GM23248 (cell line): Measurements from ENCODE around the gene SMYD3. TPM values are rescaled to one million over a fixed set of nuclear protein-coding genes. Genes with fewer than 3 reads are reported as not detected.
"Not testable (repeated sequence)": the region's sequence is repeated elsewhere in the genome, so short reads cannot be mapped to it uniquely, and the experiment has no call there.

Experiments
- DNase-seq: peaks from one replicate; pipeline ENCODE4 v3.0.0-alpha.2; 2015
- H2AFZ ChIP-seq: fragments of 200-600 bp; sonication (generic); 2 replicates; pipeline ENCODE4 v1.6.1; 2016; ENCODE audit warnings: antibody characterized with exemption
- H3F3A ChIP-seq: fragments of 200-600 bp; sonication (generic); 2 replicates; pipeline ENCODE4 v1.6.1; 2016; ENCODE audit warnings: mild to moderate bottlenecking, antibody characterized with exemption, mixed run types; ENCODE audit not compliant: insufficient read depth
- H3K27ac ChIP-seq: fragments of 200-600 bp; sonication (generic); 2 replicates; pipeline ENCODE4 v1.5.1; 2016; ENCODE audit warnings: mild to moderate bottlenecking
- H3K27me3 ChIP-seq: fragments of 200-600 bp; sonication (generic); replicated peaks from 2 replicates; pipeline ENCODE4 v1.6.1; 2016; ENCODE audit warnings: mild to moderate bottlenecking; ENCODE audit not compliant: insufficient read depth
- H3K36me3 ChIP-seq: fragments of 200-600 bp; sonication (generic); 2 replicates; pipeline ENCODE4 v1.6.1; 2016; ENCODE audit warnings: low read depth, mild to moderate bottlenecking
- H3K4me1 ChIP-seq: fragments of 200-600 bp; sonication (generic); 2 replicates; pipeline ENCODE4 v1.6.1; 2016; ENCODE audit warnings: mild to moderate bottlenecking; ENCODE audit not compliant: insufficient read depth
- H3K4me2 ChIP-seq: fragments of 200-600 bp; sonication (generic); one replicate; pipeline ENCODE4 v1.6.1; 2016; ENCODE audit warnings: mild to moderate bottlenecking; ENCODE audit not compliant: unreplicated experiment
- H3K4me3 ChIP-seq: fragments of 200-600 bp; sonication (generic); 2 replicates; pipeline ENCODE4 v1.5.1; 2016; ENCODE audit warnings: mild to moderate bottlenecking
- H3K79me2 ChIP-seq: fragments of 200-600 bp; sonication (generic); 2 replicates; pipeline ENCODE4 v1.6.1; 2016; ENCODE audit warnings: mild to moderate bottlenecking; ENCODE audit not compliant: insufficient read depth
- H3K9ac ChIP-seq: fragments of 200-600 bp; sonication (generic); 2 replicates; pipeline ENCODE4 v1.6.1; 2016; ENCODE audit warnings: mild to moderate bottlenecking
- H3K9me2 ChIP-seq: fragments of 200-600 bp; sonication (generic); 2 replicates; pipeline ENCODE4 v1.6.1; 2016; ENCODE audit warnings: mixed run types, mild to moderate bottlenecking, moderate library complexity; ENCODE audit not compliant: insufficient read depth
- H3K9me3 ChIP-seq: fragments of 200-600 bp; sonication (generic); one replicate; pipeline ENCODE4 v1.6.1; 2017; ENCODE audit warnings: low read depth
- H4K20me1 ChIP-seq: fragments of 200-600 bp; sonication (generic); 2 replicates; pipeline ENCODE4 v1.6.0; 2016; ENCODE audit not compliant: insufficient read depth
- EZH2 ChIP-seq: fragments of 200-600 bp; sonication (generic); IDR thresholded peaks from 2 replicates; pipeline ENCODE4 v1.6.1; 2018; ENCODE audit warnings: antibody characterized with exemption, mild to moderate bottlenecking; ENCODE audit not compliant: insufficient read depth, poor library complexity, severe bottlenecking
- EZH2phosphoT487 ChIP-seq: fragments of 200-600 bp; sonication (generic); IDR thresholded peaks from 2 replicates; pipeline ENCODE4 v1.6.1; 2018; ENCODE audit warnings: antibody characterized with exemption, moderate library complexity, mild to moderate bottlenecking, low read depth; ENCODE audit not compliant: insufficient read depth
- WGBS, 2 experiments: methylation state at CpG; one replicate each; pipeline ENCODE4 v1.1.6; 2015 to 2017; ENCODE audit warnings: low lambda C conversion rate in 2 of 2, low coverage in 1 of 2; ENCODE audit errors: missing lambda C conversion rate in 2 of 2; 5-methylcytosine and 5-hydroxymethylcytosine counted together
- in situ Hi-C: fragments of 300-500 bp; cut with MboI; formaldehyde crosslinking; loops from 2 replicates; pipeline ENCODE4 v1.15.0; 2020
- polyA plus RNA-seq: library from polyadenylated mRNA; unstranded; fragments of >200 nt; fragmentation: Nextera tagmentation; extraction: Ambion mirVana; gene quantifications from 2 replicates; pipeline ENCODE4 v1.2.1, GENCODE V29; 2016
- total RNA-seq: library from RNA; depleted of rRNA; stranded (reverse); fragments of >200 nt; shearing (Covaris generic); gene quantifications from 2 replicates; pipeline ENCODE4 v1.2.3, GENCODE V29; 2014

SMYD3 gene
- total and polyA plus RNA-seq, 2 experiments from 2014 or later = 32.1 to 44.8 TPM

GRCh38 chr1:245776694-245777332 lies 730.3 kb downstream of the SMYD3 start:
- Histone ChIP-seq H3K9ac (no peak overlapping the region), H2AFZ (no peak overlapping the region), H3K36me3 (no peaks in the 10 kb centered on the region), H3K4me3 (no peak overlapping the region), H4K20me1 (no peaks in the 10 kb centered on the region), H3K4me2 (no peak overlapping the region), H3K9me2 (no peaks in the 10 kb centered on the region), H3K27ac (no peak overlapping the region), H3K79me2 (no peaks in the 10 kb centered on the region), H3K9me3 (no peaks in the 10 kb centered on the region), H3K27me3 (no peaks in the 10 kb centered on the region), H3K4me1 (peaks cover 12% of the 10 kb centered on the region), H3F3A (peaks cover 10% of the 10 kb centered on the region; the same call in 1 of the 2 replicates)
- DNase-seq = no peak
- 51 to 52% methylated on average over 5 of the region's 5 CpGs for WGBS, 2 experiments
- TF ChIP-seq EZH2phosphoT487 (no peak), EZH2 (no peak)
- in situ Hi-C loops = no loop called here

GRCh38 chr1:245776139-245776538 lies 730.9 kb downstream of the SMYD3 start:
- peaks cover 19% of the 10 kb centered on the region for H3K4me1 ChIP-seq
- H3K27ac ChIP-seq = no peak overlapping the region
- in situ Hi-C loops = no loop called here
- TF ChIP-seq EZH2phosphoT487 (no peak), EZH2 (no peak)
- peaks cover 17% of the 10 kb centered on the region for H3F3A ChIP-seq
- H3K9me3 ChIP-seq = no peaks in the 10 kb centered on the region
- H3K36me3 ChIP-seq = no peaks in the 10 kb centered on the region
- no peaks in the 10 kb centered on the region for H4K20me1 ChIP-seq
- no peak overlapping the region for H2AFZ ChIP-seq
- no peak overlapping the region for H3K4me3 ChIP-seq
- H3K9ac ChIP-seq = no peak overlapping the region
- no peaks in the 10 kb centered on the region for H3K27me3 ChIP-seq
- no peaks in the 10 kb centered on the region for H3K9me2 ChIP-seq
- no peaks in the 10 kb centered on the region for H3K79me2 ChIP-seq
- H3K4me2 ChIP-seq = no peak overlapping the region
- DNase-seq = no peak
- 96% methylated on average over 4 of the region's 4 CpGs for WGBS, 2 experiments

GRCh38 chr1:245774931-245775330 lies 732.1 kb downstream of the SMYD3 start:
- 93 to 96% methylated on average over 18 to 25 of the region's 25 CpGs for WGBS, 2 experiments
- H3K4me1 ChIP-seq = peaks cover 31% of the 10 kb centered on the region
- H3K79me2 ChIP-seq, H3K27me3 ChIP-seq, H3K9me2 ChIP-seq, H4K20me1 ChIP-seq, DNase-seq, H3K4me3 ChIP-seq, H3K4me2 ChIP-seq, H3K27ac ChIP-seq, H3K36me3 ChIP-seq, H2AFZ ChIP-seq, H3K9ac ChIP-seq, in situ Hi-C loops, H3K9me3 ChIP-seq: not testable (repeated sequence)
- H3F3A ChIP-seq = peaks cover 29% of the 10 kb centered on the region

- Histone ChIP-seq H3K27me3 (no peaks in the 10 kb centered on the region), H3K9ac (no peak overlapping the region), H4K20me1 (no peaks in the 10 kb centered on the region), H2AFZ (no peak overlapping the region), H3K4me1 (peaks cover 37% of the 10 kb centered on the region), H3F3A (peaks cover 36% of the 10 kb centered on the region), H3K4me3 (no peak overlapping the region), H3K9me2 (no peaks in the 10 kb centered on the region), H3K4me2 (no peak overlapping the region), H3K36me3 (no peaks in the 10 kb centered on the region), H3K9me3 (no peaks in the 10 kb centered on the region), H3K79me2 (no peaks in the 10 kb centered on the region), H3K27ac (no peak overlapping the region)
- DNase-seq = no peak
- in situ Hi-C loops = no loop called here
- no peak for TF ChIP-seq EZH2
- TF ChIP-seq EZH2phosphoT487 = no peak
- 90 to 100% methylated on average over 2 of the region's 2 CpGs for WGBS, 2 experiments
Measured at GRCh38 chr1:245774196-245774595, 732.9 kb downstream of the SMYD3 start.

GRCh38 chr1:245773344-245773743 lies 733.7 kb downstream of the SMYD3 start:
- Histone ChIP-seq H2AFZ (no peak overlapping the region), H3K9me2 (no peaks in the 10 kb centered on the region), H3K79me2 (no peaks in the 10 kb centered on the region), H4K20me1 (no peaks in the 10 kb centered on the region), H3K4me2 (no peak overlapping the region), H3K4me1 (peaks cover 37% of the 10 kb centered on the region), H3K9ac (no peak overlapping the region), H3K36me3 (no peaks in the 10 kb centered on the region), H3K9me3 (no peaks in the 10 kb centered on the region), H3F3A (peaks cover 39% of the 10 kb centered on the region), H3K27me3 (no peaks in the 10 kb centered on the region), H3K27ac (no peak overlapping the region), H3K4me3 (no peak overlapping the region)
- in situ Hi-C loops = no loop called here
- DNase-seq = no peak
- WGBS, 2 experiments = 97 to 98% methylated on average over 3 of the region's 3 CpGs
- TF ChIP-seq EZH2phosphoT487 = no peak
- no peak for TF ChIP-seq EZH2
